Choroid plexus epithelial cell (primary cell): ENCODE measurements around the gene PCP2.

Source experiments
- DNase-seq: peaks from one replicate; pipeline ENCODE4 v3.0.0-alpha.2; 2010; ENCODE audit warnings: low read depth
- H3K4me3 ChIP-seq: 2 replicates; pipeline ENCODE4 v1.5.1; 2011; ENCODE audit warnings: low read depth, mild to moderate bottlenecking, control low read depth, low read length, moderate library complexity
- CTCF ChIP-seq: conservative IDR thresholded peaks from 2 replicates; pipeline ENCODE4 v1.5.1; 2011; ENCODE audit warnings: low read depth, mild to moderate bottlenecking, control low read depth, inconsistent platforms, low read length, moderate library complexity

The PCP2 gene

GRCh38 chr19:7637374-7638256, 4.1 kb upstream of the PCP2 start:
- H3K4me3 ChIP-seq = peak overlapping the region; percentile 68
- DNase-seq = peak; percentile 47
- no peak for TF ChIP-seq CTCF

GRCh38 chr19:7636691-7637373, 3.3 kb upstream of the PCP2 start, which contains the start of gene STXBP2:
STXBP2 (plus strand) TSS chr19:7637110; CDS start chr19:7637150, 40 bp downstream.
- peak; percentile 58 for DNase-seq
- TF ChIP-seq CTCF = no peak
- H3K4me3 ChIP-seq = peak within 1 kb of the TSS; percentile 68

- no peak overlapping the region for H3K4me3 ChIP-seq
- no peak for TF ChIP-seq CTCF
- DNase-seq = no peak
These were observed 2.8 kb upstream of the PCP2 start for GRCh38 chr19:7636317-7636690.

GRCh38 chr19:7635670-7636069, 2.2 kb upstream of the PCP2 start:
- H3K4me3 ChIP-seq = no peak overlapping the region
- no peak for TF ChIP-seq CTCF
- no peak for DNase-seq

- no peak overlapping the region for H3K4me3 ChIP-seq
These were observed 947 bp downstream of the PCP2 start for GRCh38 chr19:7632340-7633203.

More at GRCh38 chr19:7632340-7633203, 947 bp downstream of the PCP2 start:
- no peak for DNase-seq
- TF ChIP-seq CTCF = no peak
